GM19455 (cell line): ENCODE measurements around the gene LRRC37A.
"Not testable (repeated sequence)": the region's sequence is repeated elsewhere in the genome, so short reads cannot be mapped to it uniquely, and the experiment has no call there.

Experiments
- ATAC-seq: cut with Tn5 transposase; IDR thresholded peaks from one replicate; pipeline ENCODE4 v1.9.1; 2021; ENCODE audit not compliant: unreplicated experiment

LRRC37A gene

GRCh38 chr17:46294831-46295230 is at the start of gene LRRC37A:
Gene LRRC37A, plus strand, starts transcription at chr17:46295131. Its CDS starts 3 bp downstream, at chr17:46295134.
- ATAC-seq, result not testable (repeated sequence)

DNA sequence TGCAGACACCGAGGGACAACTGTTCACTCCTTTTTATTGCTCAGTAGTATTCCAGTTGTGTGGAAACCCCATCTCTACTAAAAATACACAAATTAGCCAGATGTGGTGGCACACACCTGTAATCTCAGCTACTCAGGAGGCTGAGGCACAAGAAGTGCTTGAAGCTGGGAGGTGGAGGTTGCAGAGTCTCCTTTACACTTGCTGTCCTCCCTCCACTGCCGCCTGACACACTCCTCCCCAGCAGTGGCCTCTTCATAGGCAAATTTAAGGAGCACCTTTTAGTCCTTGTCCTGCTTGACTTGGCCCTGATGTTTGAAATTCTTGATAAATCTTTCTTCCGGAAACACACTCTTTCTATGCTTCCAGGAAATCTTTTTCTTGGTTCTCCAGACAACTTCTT is 45.8 kb upstream of the LRRC37A start:
- not testable (repeated sequence) for ATAC-seq

DNA sequence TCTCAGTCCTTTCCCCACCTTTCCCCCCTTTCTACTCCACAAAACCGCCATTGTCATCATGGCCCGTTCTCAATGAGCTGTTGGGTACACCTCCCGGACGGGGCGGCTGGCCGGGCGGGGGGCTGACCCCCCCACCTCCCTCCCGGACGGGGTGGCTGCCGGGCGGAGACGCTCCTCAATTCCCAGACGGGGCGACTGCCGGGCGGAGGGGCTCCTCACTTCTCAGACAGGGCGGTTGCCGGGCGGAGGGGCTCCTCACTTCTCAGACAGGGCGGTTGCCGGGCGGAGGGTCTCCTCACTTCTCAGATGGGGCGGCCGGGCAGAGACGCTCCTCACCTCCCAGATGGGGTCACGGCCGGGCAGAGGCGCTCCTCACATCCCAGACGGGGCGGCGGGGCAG is 42.1 kb upstream of the LRRC37A start:
- ATAC-seq, result not testable (repeated sequence)

- ATAC-seq, result not testable (repeated sequence)
These were observed 41.2 kb upstream of the LRRC37A start for GRCh38 chr17:46253722-46254121.

GRCh38 chr17:46254215-46254614 is 40.7 kb upstream of the LRRC37A start:
- not testable (repeated sequence) for ATAC-seq

- ATAC-seq, result not testable (repeated sequence)
These were observed 38.6 kb upstream of the LRRC37A start for GRCh38 chr17:46256369-46256768.

DNA sequence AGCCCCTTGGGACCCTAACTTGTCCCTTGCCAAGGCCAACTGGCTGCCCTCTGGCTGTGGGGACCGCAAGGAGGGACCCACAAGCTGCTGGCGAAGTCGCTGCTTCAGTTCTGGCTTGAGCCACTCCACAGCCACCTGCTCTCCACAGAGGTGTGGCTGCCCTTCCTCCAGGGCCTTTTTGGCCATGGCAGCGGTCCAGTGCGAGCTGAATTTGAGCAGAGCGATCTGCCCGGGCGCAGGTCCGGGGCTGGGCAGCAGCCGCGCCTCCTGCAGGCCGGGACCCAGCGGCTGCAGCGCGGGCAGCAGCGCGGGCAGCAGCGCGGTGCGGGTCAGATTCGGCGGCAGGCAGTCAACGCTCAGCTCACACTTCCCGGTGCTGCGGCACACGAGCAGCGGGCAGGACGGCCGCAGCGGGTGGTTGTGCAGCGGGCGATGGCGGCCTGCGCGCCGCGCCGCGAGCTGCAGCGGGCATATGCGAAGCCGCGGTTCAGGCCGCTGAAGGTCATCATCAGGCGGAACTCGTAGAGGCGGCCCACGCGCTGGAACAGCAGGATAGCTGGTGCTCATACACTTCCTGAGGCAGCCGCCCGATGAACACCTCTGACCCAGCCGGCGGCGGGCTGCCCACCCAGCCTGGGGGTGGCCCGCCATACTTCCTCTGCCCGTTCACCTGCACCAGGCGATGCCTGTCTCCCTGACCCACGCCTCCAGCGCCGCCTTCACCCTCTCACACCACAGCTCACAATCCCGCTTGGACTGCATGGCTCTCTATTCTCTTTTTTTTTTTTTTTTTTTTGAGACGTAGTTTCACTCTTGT is 34.9 kb upstream of the LRRC37A start:
- not testable (repeated sequence) for ATAC-seq

DNA sequence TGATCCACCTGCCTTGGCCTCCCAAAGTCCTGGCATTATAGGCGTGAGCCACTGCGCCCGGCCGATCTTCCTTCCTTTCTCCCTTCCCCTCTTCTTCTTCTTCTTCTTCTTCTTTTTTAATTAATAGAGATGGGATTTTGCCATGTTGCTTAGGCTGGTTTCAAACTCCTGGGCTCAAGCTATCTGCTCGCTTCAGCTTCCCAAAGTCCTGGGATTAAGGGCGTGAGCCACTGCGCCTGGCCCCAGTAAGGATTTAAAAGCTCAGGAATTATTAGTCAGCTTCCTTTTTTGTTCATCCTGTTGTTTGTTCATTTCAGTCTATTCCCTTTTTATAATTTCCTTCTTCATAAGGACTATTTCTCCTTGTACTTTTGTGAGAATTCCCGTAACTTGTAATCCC is 32.7 kb upstream of the LRRC37A start:
- ATAC-seq, result no peak

GRCh38 chr17:46264456-46265198 is 30.3 kb upstream of the LRRC37A start:
- no peak for ATAC-seq

GRCh38 chr17:46266063-46266655 is 28.8 kb upstream of the LRRC37A start:
- ATAC-seq, result not testable (repeated sequence)

GRCh38 chr17:46266656-46267544 is 28.0 kb upstream of the LRRC37A start:
- peak; percentile 79 for ATAC-seq

DNA sequence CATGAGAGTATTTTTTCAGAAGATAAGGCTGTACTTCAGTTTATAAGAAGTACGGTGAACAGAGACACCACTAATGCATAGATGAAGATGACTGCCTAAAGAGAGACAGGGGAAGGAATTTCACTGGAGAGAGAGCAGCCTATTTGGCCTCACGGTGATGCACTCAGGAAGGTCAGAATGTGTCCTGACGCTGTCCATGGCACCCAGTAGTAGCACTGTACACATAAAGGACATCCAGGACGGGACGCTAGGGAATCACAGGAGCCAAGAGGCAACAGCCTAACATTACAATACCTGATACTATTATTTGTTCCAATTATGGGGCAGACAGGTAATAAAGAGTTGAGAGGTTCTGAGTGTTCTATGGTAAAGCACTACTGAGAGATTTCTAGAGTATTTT is 24.9 kb upstream of the LRRC37A start:
- ATAC-seq, result no peak

GRCh38 chr17:46273541-46274236 is 21.2 kb upstream of the LRRC37A start:
- ATAC-seq, result no peak

GRCh38 chr17:46274238-46274637 is 20.7 kb upstream of the LRRC37A start:
- no peak for ATAC-seq

DNA sequence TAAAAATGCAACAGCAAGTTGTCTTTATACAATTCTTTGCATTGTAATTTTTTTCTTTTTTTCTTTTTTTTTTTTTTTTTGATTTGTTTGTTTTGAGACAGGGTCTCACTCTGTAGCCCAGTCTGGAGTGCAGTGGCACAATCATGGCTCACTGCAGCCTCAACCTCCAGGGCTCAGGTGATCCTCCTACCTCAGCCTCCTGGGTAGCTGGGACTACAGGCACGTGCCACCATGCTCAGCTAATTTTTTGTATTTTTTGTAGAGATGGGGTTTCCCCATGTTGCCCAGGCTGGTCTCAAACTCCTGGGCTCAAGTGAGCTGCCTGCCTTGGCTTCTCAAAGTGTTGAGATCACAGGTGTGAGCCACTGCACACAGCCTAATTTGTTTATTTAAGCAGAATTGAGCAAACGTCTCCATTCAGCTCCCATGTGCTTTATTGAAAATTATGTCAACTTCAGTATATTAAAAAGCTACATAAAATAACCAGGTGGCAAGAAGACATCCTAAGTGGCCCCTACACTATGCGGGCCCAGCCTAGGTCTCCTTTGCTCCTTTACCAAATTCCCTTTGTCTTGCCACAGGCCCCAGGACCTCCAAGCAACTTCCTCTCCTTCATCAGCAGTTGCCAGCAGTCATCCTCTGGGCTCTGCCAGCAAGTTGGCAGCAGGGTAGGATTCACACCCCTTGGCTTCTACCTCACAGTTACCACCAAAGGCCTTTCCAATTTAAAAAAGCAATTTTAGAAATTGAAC is 18.0 kb upstream of the LRRC37A start:
- ATAC-seq, result not testable (repeated sequence)

- ATAC-seq, result not testable (repeated sequence)
These were observed 13.6 kb upstream of the LRRC37A start for GRCh38 chr17:46281336-46281735.

GRCh38 chr17:46282635-46283034 is 12.3 kb upstream of the LRRC37A start:
- ATAC-seq, result not testable (repeated sequence)

DNA sequence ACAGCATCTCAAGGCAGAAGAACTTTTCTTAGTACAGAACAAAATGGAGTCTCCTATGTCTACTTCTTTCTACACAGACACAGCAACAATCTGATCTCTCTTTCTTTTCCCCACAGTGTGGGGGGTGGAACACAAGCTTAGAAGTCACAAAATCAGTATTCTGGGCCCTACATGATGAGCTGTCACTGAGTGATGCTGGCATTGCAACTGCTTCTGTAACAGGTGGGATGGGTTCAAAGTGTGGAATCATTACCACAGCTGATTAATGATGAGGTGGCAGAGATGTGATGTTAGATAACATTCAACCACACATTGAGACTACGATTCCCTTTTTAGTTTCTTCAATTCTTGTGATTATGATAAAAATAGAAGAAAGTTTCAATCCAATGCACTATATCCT is 10.5 kb upstream of the LRRC37A start:
- not testable (repeated sequence) for ATAC-seq

DNA sequence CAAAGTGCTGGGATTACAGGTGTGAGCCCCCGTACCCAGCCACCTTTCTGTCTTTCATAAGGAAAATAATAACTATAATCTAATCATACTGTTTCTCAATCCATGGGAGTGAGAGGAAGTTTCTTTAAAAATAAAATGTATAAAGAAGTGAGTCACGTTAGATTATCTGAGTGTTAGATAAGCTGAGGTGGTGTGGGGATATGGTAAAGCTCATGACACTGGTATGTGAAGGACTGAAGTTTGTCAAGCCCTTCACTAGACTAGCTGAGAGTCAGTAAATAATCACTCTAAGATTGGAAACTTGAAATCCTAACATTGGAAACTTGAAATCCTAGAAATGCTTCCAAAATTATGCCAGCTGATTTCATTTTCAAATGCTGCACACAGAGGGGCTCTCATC is 9.4 kb upstream of the LRRC37A start:
- not testable (repeated sequence) for ATAC-seq
